Caco-2 (cell line): Measurements from ENCODE around the gene CDK14. TPM values are rescaled to one million over a fixed set of nuclear protein-coding genes. Genes with fewer than 3 reads are reported as not detected.

ENCODE experiments used
- Bru-seq: library from RNA; stranded (reverse); fragments of 400-500 nt; gene quantifications from one replicate; lab custom pipeline; 2021; lab: Mats Ljungman, UMichigan
- BruChase-seq, 2 experiments: library from RNA; stranded (reverse); fragments of 400-500 nt; gene quantifications; one replicate each; lab custom pipeline; 2021; lab: Mats Ljungman, UMichigan
- BruUV-seq: library from RNA; stranded (reverse); fragments of 400-500 nt; replicated peaks from 2 replicates; lab custom pipeline; 2021; lab: Mats Ljungman, UMichigan
- CTCF ChIA-PET: fragments of 300-600 bp; sonication (Branson Sonifier 250); formaldehyde crosslinking; loops from one replicate; lab custom pipeline; 2022; ENCODE audit warnings: antibody characterized with exemption; lab: Charles Lee
- POLR2A ChIA-PET: fragments of 300-600 bp; sonication (Branson Sonifier 250); formaldehyde crosslinking; loops from one replicate; lab custom pipeline; 2022; ENCODE audit warnings: antibody characterized with exemption; lab: Charles Lee
- DNase-seq, 2 experiments: peaks; one replicate each; pipeline versions ENCODE4 v3.0.0 to v3.0.0-alpha.2; 2020 to 2022
- H3K27me3 ChIP-seq: replicated peaks from 2 replicates; pipeline ENCODE4 v1.6.0; 2011; ENCODE audit warnings: low read length; ENCODE audit not compliant: control insufficient read depth, insufficient read depth
- H3K36me3 ChIP-seq: 2 replicates; pipeline ENCODE4 v1.5.1; 2011; ENCODE audit warnings: low read length; ENCODE audit not compliant: control insufficient read depth, insufficient read depth
- H3K4me1 ChIP-seq: fragments of 250-450 bp; sonication (Bioruptor Pico); 2 replicates; pipeline ENCODE4 v1.5.1; 2020; ENCODE audit warnings: mild to moderate bottlenecking
- H3K4me3 ChIP-seq: 2 replicates; pipeline ENCODE4 v1.5.1; 2011; ENCODE audit warnings: low read depth, mild to moderate bottlenecking, control low read depth, low read length
- H3K9me3 ChIP-seq: fragments of 250-450 bp; sonication (Bioruptor Pico); 2 replicates; pipeline ENCODE4 v1.5.1; 2020; ENCODE audit warnings: mild to moderate bottlenecking, moderate library complexity
- H3K27ac Mint-ChIP-seq: one replicate; pipeline ENCODE4 v1.8.0; 2022; ENCODE audit warnings: mixed read lengths; ENCODE audit not compliant: unreplicated experiment
- H3K27me3 Mint-ChIP-seq: one replicate; pipeline ENCODE4 v1.8.0; 2022; ENCODE audit warnings: mixed read lengths; ENCODE audit not compliant: insufficient read depth, unreplicated experiment
- H3K36me3 Mint-ChIP-seq: one replicate; pipeline ENCODE4 v1.8.0; 2022; ENCODE audit warnings: mild to moderate bottlenecking, mixed read lengths; ENCODE audit not compliant: insufficient read depth, unreplicated experiment
- H3K4me1 Mint-ChIP-seq: one replicate; pipeline ENCODE4 v1.8.0; 2022; ENCODE audit warnings: low read depth, mixed read lengths; ENCODE audit not compliant: unreplicated experiment
- H3K4me3 Mint-ChIP-seq: one replicate; pipeline ENCODE4 v1.8.0; 2022; ENCODE audit warnings: mild to moderate bottlenecking, moderate library complexity, mixed read lengths; ENCODE audit not compliant: unreplicated experiment
- H3K9me3 Mint-ChIP-seq: one replicate; pipeline ENCODE4 v1.8.0; 2022; ENCODE audit warnings: mixed read lengths; ENCODE audit not compliant: unreplicated experiment
- intact Hi-C: fragments of 100-400 bp; cut with micrococcal nuclease; formaldehyde crosslinking; loops from one replicate; pipeline ENCODE4 v1.10.0; 2022; ENCODE audit not compliant: unreplicated experiment
- long read RNA-seq: library from polyadenylated mRNA; stranded (forward); transcript quantifications from one replicate; pipeline ENCODE4 v2.0.0, GENCODE V29; 2022
- total RNA-seq: library from RNA; stranded (reverse); gene quantifications from 2 replicates; pipeline ENCODE4 v1.2.3, GENCODE V29; 2022
- TF ChIP-seq, protein P1 (sequence below), 2 experiments: fragments of 200-600 bp in 1 of 2; IDR thresholded peaks; 1 replicate in 1 of 2; 2 replicates in 1 of 2; pipeline versions ENCODE4 v1.5.1 to v1.8.0; 2011 to 2022; ENCODE audit warnings: antibody characterized with exemption in 1 of 2, control low read depth in 1 of 2, inconsistent platforms in 1 of 2, low read depth in 1 of 2, low read length in 1 of 2, mild to moderate bottlenecking in 1 of 2, moderate library complexity in 1 of 2; ENCODE audit not compliant: insufficient read depth in 1 of 2, severe bottlenecking in 1 of 2, unreplicated experiment in 1 of 2

Gene CDK14
- total RNA-seq (18.2 and 22.5 TPM in 2 replicates), Bru-seq, nascent RNA (percentile 60 among the genes with signal in this experiment), BruChase-seq, experiment 1, labeled RNA remaining after a 2-hour chase (percentile 55 among the genes with signal in this experiment), BruChase-seq, experiment 2, labeled RNA remaining after a 6-hour chase (percentile 50 among the genes with signal in this experiment)
- long read RNA-seq, full-length matches to known transcripts: 7 of 20 reads
- long read RNA-seq, partial matches to known transcripts: 1 of 20 reads
- long read RNA-seq, other reads (novel, unspliced or antisense): 12 of 20 reads

DNA sequence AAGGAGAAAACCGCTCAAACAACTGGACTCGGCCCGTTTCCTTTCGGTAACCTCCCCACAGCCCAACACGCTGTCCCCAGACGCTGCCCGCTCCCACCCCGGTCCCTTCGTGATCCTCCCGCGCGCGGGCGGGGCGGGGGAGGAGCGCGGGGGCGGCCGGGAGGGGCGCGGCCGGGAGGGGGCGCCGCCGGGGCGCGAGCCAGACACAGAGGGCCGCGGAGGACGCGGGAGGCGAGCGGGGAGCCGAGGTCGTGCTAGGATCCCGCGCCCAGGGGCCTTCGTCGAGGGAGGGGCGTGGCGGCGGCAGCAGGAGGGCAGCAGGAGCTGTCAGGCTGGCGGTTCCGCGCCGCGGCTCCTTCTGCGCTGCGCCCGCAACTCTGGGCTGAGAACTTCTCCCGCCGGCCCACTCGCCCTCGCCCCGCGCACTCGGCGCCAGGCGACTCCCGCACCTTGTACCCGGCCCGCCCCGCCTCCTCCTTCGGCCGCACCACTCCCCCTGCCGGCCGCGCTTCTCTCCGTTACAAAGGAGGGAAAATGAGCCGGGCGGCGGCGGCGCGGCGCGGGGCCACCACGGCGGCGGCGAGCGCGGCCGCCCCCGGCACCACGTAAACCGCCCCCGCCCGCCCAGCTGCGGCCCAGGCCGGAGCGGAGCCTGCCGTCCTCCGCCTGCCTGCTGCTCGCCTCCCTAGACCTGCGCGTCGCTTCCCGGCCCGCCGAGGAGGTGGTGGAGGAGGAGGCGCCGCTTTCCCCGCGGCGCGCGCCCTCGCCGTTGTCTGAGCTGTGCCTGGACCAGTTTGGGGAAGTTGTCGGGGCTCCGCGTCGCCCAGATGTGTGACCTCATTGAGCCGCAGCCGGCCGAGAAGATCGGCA is at the start of gene CDK14:
Gene CDK14, plus strand, starts transcription at position 521 of the 870 bp plus-strand sequence. Its CDS starts 307 bp downstream, at position 828.
- no peaks in the 10 kb centered on the region for H3K36me3 ChIP-seq
- Mint-ChIP-seq H3K36me3 (no peaks in the 10 kb centered on the region), H3K4me3 (peak within 1 kb of the TSS; percentile 95), H3K27me3 (no peaks in the 10 kb centered on the region), H3K9me3 (no peaks in the 10 kb centered on the region), H3K4me1 (peaks cover 7% of the 10 kb centered on the region), H3K27ac (peak within 1 kb of the TSS; percentile 75)
- intact Hi-C loops: loop anchor here (1.0 to 10.0 kb wide), 6 partner anchors 43 to 439 kb away; no protein-coding TSS in a partner anchor
- ChIA-PET CTCF (interaction anchor here (0.7 to 1.9 kb wide), 5 partner anchors 8 to 333 kb away, joined by 3 to 6 read pairs (median 3); no protein-coding TSS in a partner anchor), POLR2A (no interaction called here)
- peak; percentile 81 to 88 for DNase-seq
- BruUV-seq: no TSS peak
- 0 out of 2 replicates have a peak, but pooled peaks cover 2% of the 10 kb centered on the region for H3K4me1 ChIP-seq
- peak within 1 kb of the TSS; percentile 89 for H3K4me3 ChIP-seq
- H3K9me3 ChIP-seq: no peaks in the 10 kb centered on the region
- H3K27me3 ChIP-seq: no peaks in the 10 kb centered on the region
- TF ChIP-seq, protein P1, sequence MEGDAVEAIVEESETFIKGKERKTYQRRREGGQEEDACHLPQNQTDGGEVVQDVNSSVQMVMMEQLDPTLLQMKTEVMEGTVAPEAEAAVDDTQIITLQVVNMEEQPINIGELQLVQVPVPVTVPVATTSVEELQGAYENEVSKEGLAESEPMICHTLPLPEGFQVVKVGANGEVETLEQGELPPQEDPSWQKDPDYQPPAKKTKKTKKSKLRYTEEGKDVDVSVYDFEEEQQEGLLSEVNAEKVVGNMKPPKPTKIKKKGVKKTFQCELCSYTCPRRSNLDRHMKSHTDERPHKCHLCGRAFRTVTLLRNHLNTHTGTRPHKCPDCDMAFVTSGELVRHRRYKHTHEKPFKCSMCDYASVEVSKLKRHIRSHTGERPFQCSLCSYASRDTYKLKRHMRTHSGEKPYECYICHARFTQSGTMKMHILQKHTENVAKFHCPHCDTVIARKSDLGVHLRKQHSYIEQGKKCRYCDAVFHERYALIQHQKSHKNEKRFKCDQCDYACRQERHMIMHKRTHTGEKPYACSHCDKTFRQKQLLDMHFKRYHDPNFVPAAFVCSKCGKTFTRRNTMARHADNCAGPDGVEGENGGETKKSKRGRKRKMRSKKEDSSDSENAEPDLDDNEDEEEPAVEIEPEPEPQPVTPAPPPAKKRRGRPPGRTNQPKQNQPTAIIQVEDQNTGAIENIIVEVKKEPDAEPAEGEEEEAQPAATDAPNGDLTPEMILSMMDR (IDR thresholded peaks at IDR 0.05; ENCODE audit: insufficient read depth in 1 of 2, low read depth in 1 of 2, low read length in 1 of 2, severe bottlenecking in 1 of 2, unreplicated experiment in 1 of 2): peak; percentile 9 to 51

DNA sequence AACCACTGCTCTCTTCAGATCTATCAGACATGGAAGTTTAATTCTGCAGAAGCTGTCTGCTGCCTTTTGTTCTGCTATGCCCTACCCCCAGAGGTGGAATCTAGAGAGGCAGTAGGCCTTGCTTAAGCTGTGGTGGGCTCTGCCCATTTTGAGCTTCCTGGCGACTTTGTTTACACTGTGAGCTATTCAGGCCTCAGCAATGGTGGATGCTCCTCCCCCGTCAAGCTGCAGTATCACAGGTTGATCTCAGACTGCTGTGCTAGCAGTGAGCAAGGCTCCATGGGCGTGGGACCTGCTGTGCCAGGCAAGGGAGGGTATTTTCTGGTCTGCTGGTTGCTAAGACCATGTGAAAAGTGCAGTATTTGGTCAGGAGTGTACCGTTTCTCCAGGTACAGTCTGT is 45.1 kb upstream of the CDK14 start:
- H3K4me3 ChIP-seq: no peak overlapping the region
- no peaks in the 10 kb centered on the region for H3K4me1 Mint-ChIP-seq
- H3K36me3 ChIP-seq: no peaks in the 10 kb centered on the region
- H3K9me3 Mint-ChIP-seq: no peaks in the 10 kb centered on the region
- peaks cover 15% of the 10 kb centered on the region for H3K27me3 Mint-ChIP-seq
- TF ChIP-seq, protein P1 (IDR thresholded peaks at IDR 0.05; ENCODE audit: insufficient read depth in 1 of 2, low read depth in 1 of 2, low read length in 1 of 2, severe bottlenecking in 1 of 2, unreplicated experiment in 1 of 2): no peak
- ChIA-PET CTCF (interaction anchor here (1.8 kb wide), 1 partner anchor 484 kb away, joined by 9 read pairs; no protein-coding TSS in a partner anchor), POLR2A (no interaction called here)
- BruUV-seq: no TSS peak
- intact Hi-C loops: no loop called here
- no peaks in the 10 kb centered on the region for H3K4me1 ChIP-seq
- no peaks in the 10 kb centered on the region; the same call in 1 of the 2 replicates for H3K9me3 ChIP-seq
- no peaks in the 10 kb centered on the region for H3K27me3 ChIP-seq
- H3K27ac Mint-ChIP-seq: no peak overlapping the region
- H3K4me3 Mint-ChIP-seq: no peak overlapping the region
- no peak for DNase-seq
- H3K36me3 Mint-ChIP-seq: no peaks in the 10 kb centered on the region

DNA sequence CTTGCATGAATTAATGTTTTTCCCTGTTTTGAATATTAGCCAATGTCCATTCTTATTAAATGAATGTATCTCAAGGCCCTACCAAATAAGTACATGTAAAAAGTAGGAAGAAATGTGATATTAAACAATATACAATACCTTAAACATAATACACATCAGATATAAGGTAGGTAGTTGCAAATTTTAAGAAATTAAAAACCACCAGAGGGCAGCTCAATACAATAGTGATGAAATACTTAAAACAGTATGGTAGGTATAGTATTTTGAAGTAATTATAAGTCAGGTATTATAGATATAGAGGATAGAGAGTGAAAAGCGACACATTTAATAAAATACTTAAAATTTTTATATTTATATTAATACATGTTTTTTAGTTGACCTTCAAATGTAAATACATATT is 43.6 kb upstream of the CDK14 start:
- H3K4me1 Mint-ChIP-seq: no peaks in the 10 kb centered on the region
- H3K36me3 Mint-ChIP-seq: no peaks in the 10 kb centered on the region
- no peaks in the 10 kb centered on the region for H3K4me1 ChIP-seq
- no peak overlapping the region for H3K27ac Mint-ChIP-seq
- BruUV-seq: no TSS peak
- ChIA-PET CTCF (interaction anchor here (0.6 to 1.0 kb wide), 2 partner anchors 44 to 482 kb away, joined by 3 to 4 read pairs; partner anchors contain the start of gene CDK14), POLR2A (no interaction called here)
- intact Hi-C loops: loop anchor here (1.0 to 2.0 kb wide), 2 partner anchors 44 to 77 kb away; partner anchors contain the start of gene CDK14
- H3K36me3 ChIP-seq: no peaks in the 10 kb centered on the region
- H3K4me3 ChIP-seq: no peak overlapping the region
- H3K27me3 ChIP-seq: no peaks in the 10 kb centered on the region
- no peak overlapping the region for H3K4me3 Mint-ChIP-seq
- no peaks in the 10 kb centered on the region; the same call in 1 of the 2 replicates for H3K9me3 ChIP-seq
- H3K9me3 Mint-ChIP-seq: no peaks in the 10 kb centered on the region
- TF ChIP-seq, protein P1 (IDR thresholded peaks at IDR 0.05; ENCODE audit: insufficient read depth in 1 of 2, low read depth in 1 of 2, low read length in 1 of 2, severe bottlenecking in 1 of 2, unreplicated experiment in 1 of 2): peak; percentile 9 to 38
- H3K27me3 Mint-ChIP-seq: peaks cover 20% of the 10 kb centered on the region
- no peak for DNase-seq
